ENCODE measurements around the gene ANGPTL1. TPM values are rescaled to one million over a fixed set of nuclear protein-coding genes. Genes with fewer than 3 reads are reported as not detected.

Gene ANGPTL1
- not detected for total RNA-seq

GRCh38 chr1:178870944-178871343 is at the start of gene ANGPTL1:
ANGPTL1 (minus strand) TSS chr1:178871077; CDS start chr1:178865776, 5,301 bp downstream.
- CTCF ChIA-PET: no interaction called here
- Mint-ChIP-seq H3K27ac (no peak within 1 kb of the TSS), H3K27me3 (no peaks in the 10 kb centered on the region), H3K36me3 (no peaks in the 10 kb centered on the region), H3K4me3 (no peak within 1 kb of the TSS), H3K9me3 (no peaks in the 10 kb centered on the region), H3K4me1 (ENCODE audit: low read depth) (no peaks in the 10 kb centered on the region)
- intact Hi-C loops (cut with micrococcal nuclease): no loop called here
- POLR2A ChIA-PET: no interaction called here
- no peak for DNase-seq

GRCh38 chr1:178919581-178919980 is 48.7 kb upstream of the ANGPTL1 start:
- H3K27ac Mint-ChIP-seq: no peak overlapping the region
- H3K36me3 Mint-ChIP-seq: peaks cover 13% of the 10 kb centered on the region
- H3K4me3 Mint-ChIP-seq: no peak overlapping the region
- H3K4me1 Mint-ChIP-seq (ENCODE audit: low read depth): no peaks in the 10 kb centered on the region
- CTCF ChIA-PET: no interaction called here
- H3K27me3 Mint-ChIP-seq: no peaks in the 10 kb centered on the region
- POLR2A ChIA-PET: no interaction called here
- H3K9me3 Mint-ChIP-seq: peaks cover 9% of the 10 kb centered on the region
- intact Hi-C loops (cut with micrococcal nuclease): no loop called here
- DNase-seq: no peak

GRCh38 chr1:178918955-178919354 is 48.1 kb upstream of the ANGPTL1 start:
- Mint-ChIP-seq H3K4me1 (ENCODE audit: low read depth) (no peaks in the 10 kb centered on the region), H3K9me3 (peaks cover 3% of the 10 kb centered on the region), H3K36me3 (peaks cover 17% of the 10 kb centered on the region), H3K4me3 (no peak overlapping the region), H3K27me3 (no peaks in the 10 kb centered on the region), H3K27ac (no peak overlapping the region)
- intact Hi-C loops (cut with micrococcal nuclease): no loop called here
- POLR2A ChIA-PET: no interaction called here
- CTCF ChIA-PET: no interaction called here
- DNase-seq: no peak

GRCh38 chr1:178918308-178918707 is 47.4 kb upstream of the ANGPTL1 start:
- Mint-ChIP-seq H3K27me3 (no peaks in the 10 kb centered on the region), H3K27ac (no peak overlapping the region), H3K4me3 (no peak overlapping the region), H3K4me1 (ENCODE audit: low read depth) (no peaks in the 10 kb centered on the region), H3K36me3 (peaks cover 17% of the 10 kb centered on the region), H3K9me3 (peaks cover 3% of the 10 kb centered on the region)
- DNase-seq: no peak
- intact Hi-C loops (cut with micrococcal nuclease): no loop called here
- CTCF ChIA-PET: no interaction called here
- POLR2A ChIA-PET: no interaction called here

- Mint-ChIP-seq H3K9me3 (no peaks in the 10 kb centered on the region), H3K36me3 (peaks cover 17% of the 10 kb centered on the region), H3K4me3 (no peak overlapping the region), H3K4me1 (ENCODE audit: low read depth) (no peaks in the 10 kb centered on the region), H3K27me3 (no peaks in the 10 kb centered on the region), H3K27ac (no peak overlapping the region)
- intact Hi-C loops (cut with micrococcal nuclease): no loop called here
- POLR2A ChIA-PET: no interaction called here
- CTCF ChIA-PET: no interaction called here
- no peak for DNase-seq
Observed at GRCh38 chr1:178916448-178917174, 45.7 kb upstream of the ANGPTL1 start.

- CTCF ChIA-PET: interaction anchor here (0.6 kb wide), 1 partner anchor 398 kb away, joined by 3 read pairs; no protein-coding TSS in a partner anchor
- no peak overlapping the region for H3K4me3 Mint-ChIP-seq
- no peaks in the 10 kb centered on the region for H3K9me3 Mint-ChIP-seq
- H3K36me3 Mint-ChIP-seq: peaks cover 24% of the 10 kb centered on the region
- no peaks in the 10 kb centered on the region for H3K27me3 Mint-ChIP-seq
- POLR2A ChIA-PET: no interaction called here
- intact Hi-C loops (cut with micrococcal nuclease): no loop called here
- DNase-seq: no peak
- H3K27ac Mint-ChIP-seq: no peak overlapping the region
- H3K4me1 Mint-ChIP-seq (ENCODE audit: low read depth): no peaks in the 10 kb centered on the region
Observed at GRCh38 chr1:178912597-178912996, 41.7 kb upstream of the ANGPTL1 start.

- no peaks in the 10 kb centered on the region for H3K9me3 Mint-ChIP-seq
- intact Hi-C loops (cut with micrococcal nuclease): no loop called here
- no peaks in the 10 kb centered on the region for H3K27me3 Mint-ChIP-seq
- DNase-seq: no peak
- POLR2A ChIA-PET: no interaction called here
- CTCF ChIA-PET: no interaction called here
- H3K4me3 Mint-ChIP-seq: no peak overlapping the region
- peaks cover 10% of the 10 kb centered on the region for H3K36me3 Mint-ChIP-seq
- H3K27ac Mint-ChIP-seq: no peak overlapping the region
- no peaks in the 10 kb centered on the region for H3K4me1 Mint-ChIP-seq (ENCODE audit: low read depth)
Observed at GRCh38 chr1:178910023-178910422, 39.1 kb upstream of the ANGPTL1 start.

GRCh38 chr1:178908358-178908757 is 37.5 kb upstream of the ANGPTL1 start:
- CTCF ChIA-PET: no interaction called here
- POLR2A ChIA-PET: no interaction called here

GRCh38 chr1:178901482-178902125 is 30.7 kb upstream of the ANGPTL1 start:
- ChIA-PET CTCF (interaction anchor here (1.2 to 1.7 kb wide), 2 partner anchors 101 to 601 kb away, joined by 3 to 7 read pairs; no protein-coding TSS in a partner anchor), POLR2A (no interaction called here)
- intact Hi-C loops (cut with micrococcal nuclease): no loop called here
- H3K27ac Mint-ChIP-seq: no peak overlapping the region
- no peaks in the 10 kb centered on the region for H3K9me3 Mint-ChIP-seq
- no peaks in the 10 kb centered on the region for H3K27me3 Mint-ChIP-seq
- DNase-seq: no peak
- no peak overlapping the region for H3K4me3 Mint-ChIP-seq
- peaks cover 2% of the 10 kb centered on the region for H3K36me3 Mint-ChIP-seq
- H3K4me1 Mint-ChIP-seq (ENCODE audit: low read depth): peaks cover 3% of the 10 kb centered on the region

More at GRCh38 chr1:178908358-178908757, 37.5 kb upstream of the ANGPTL1 start:
- intact Hi-C loops (cut with micrococcal nuclease): no loop called here
- no peak for DNase-seq
- Mint-ChIP-seq H3K36me3 (peaks cover 8% of the 10 kb centered on the region), H3K27ac (no peak overlapping the region), H3K4me1 (ENCODE audit: low read depth) (no peaks in the 10 kb centered on the region), H3K4me3 (no peak overlapping the region), H3K9me3 (no peaks in the 10 kb centered on the region), H3K27me3 (no peaks in the 10 kb centered on the region)

- CTCF ChIA-PET: no interaction called here
- POLR2A ChIA-PET: no interaction called here
- intact Hi-C loops (cut with micrococcal nuclease): no loop called here
- H3K4me1 Mint-ChIP-seq (ENCODE audit: low read depth): peaks cover 3% of the 10 kb centered on the region
- no peak overlapping the region for H3K27ac Mint-ChIP-seq
- no peaks in the 10 kb centered on the region for H3K27me3 Mint-ChIP-seq
- H3K9me3 Mint-ChIP-seq: peaks cover 3% of the 10 kb centered on the region
- no peak overlapping the region for H3K4me3 Mint-ChIP-seq
- DNase-seq: no peak
- H3K36me3 Mint-ChIP-seq: peaks cover 3% of the 10 kb centered on the region
Observed at GRCh38 chr1:178899402-178899801, 28.5 kb upstream of the ANGPTL1 start.

- H3K4me1 Mint-ChIP-seq (ENCODE audit: low read depth): peaks cover 3% of the 10 kb centered on the region
- H3K36me3 Mint-ChIP-seq: peaks cover 3% of the 10 kb centered on the region
- ChIA-PET POLR2A (no interaction called here), CTCF (no interaction called here)
- no peak for DNase-seq
- no peaks in the 10 kb centered on the region for H3K27me3 Mint-ChIP-seq
- H3K9me3 Mint-ChIP-seq: peaks cover 3% of the 10 kb centered on the region
- H3K27ac Mint-ChIP-seq: no peak overlapping the region
- H3K4me3 Mint-ChIP-seq: no peak overlapping the region
- intact Hi-C loops (cut with micrococcal nuclease): no loop called here
Observed at GRCh38 chr1:178898401-178898800, 27.5 kb upstream of the ANGPTL1 start.

GRCh38 chr1:178895928-178896327 is 25.1 kb upstream of the ANGPTL1 start:
- POLR2A ChIA-PET: no interaction called here
- H3K36me3 Mint-ChIP-seq: peaks cover 3% of the 10 kb centered on the region
- CTCF ChIA-PET: no interaction called here

GRCh38 chr1:178886551-178886950 is 15.7 kb upstream of the ANGPTL1 start:
- no peak for DNase-seq
- no peak overlapping the region for H3K4me3 Mint-ChIP-seq
- intact Hi-C loops (cut with micrococcal nuclease): no loop called here
- ChIA-PET CTCF (no interaction called here), POLR2A (no interaction called here)
- no peaks in the 10 kb centered on the region for H3K27me3 Mint-ChIP-seq
- no peaks in the 10 kb centered on the region for H3K9me3 Mint-ChIP-seq
- H3K36me3 Mint-ChIP-seq: no peaks in the 10 kb centered on the region
- no peaks in the 10 kb centered on the region for H3K4me1 Mint-ChIP-seq (ENCODE audit: low read depth)
- H3K27ac Mint-ChIP-seq: no peak overlapping the region

More at GRCh38 chr1:178895928-178896327, 25.1 kb upstream of the ANGPTL1 start:
- Mint-ChIP-seq H3K4me3 (no peak overlapping the region), H3K4me1 (ENCODE audit: low read depth) (peaks cover 3% of the 10 kb centered on the region), H3K27ac (no peak overlapping the region), H3K9me3 (peaks cover 3% of the 10 kb centered on the region), H3K27me3 (no peaks in the 10 kb centered on the region)
- no peak for DNase-seq
- intact Hi-C loops (cut with micrococcal nuclease): no loop called here

All from activated CD4-positive, alpha-beta memory T cell treated with anti-CD3 and anti-CD28 coated beads for 36 hours (primary cell).